NOMO-1 treated with DMSO at 0.1 percent for 48 hours (cell line): ENCODE results near the gene CENPS.
"Not testable (repeated sequence)": the region's sequence is repeated elsewhere in the genome, so short reads cannot be mapped to it uniquely, and the experiment has no call there.

Experiments used
- DNase-seq: peaks from one replicate; lab custom pipeline; 2025; ENCODE audit not compliant: unreplicated experiment; lab: John Stamatoyannopoulos, UW

Gene CENPS

GRCh38 chr1:10418741-10419140, 11.5 kb upstream of the CENPS start:
- DNase-seq = not testable (repeated sequence)

DNA sequence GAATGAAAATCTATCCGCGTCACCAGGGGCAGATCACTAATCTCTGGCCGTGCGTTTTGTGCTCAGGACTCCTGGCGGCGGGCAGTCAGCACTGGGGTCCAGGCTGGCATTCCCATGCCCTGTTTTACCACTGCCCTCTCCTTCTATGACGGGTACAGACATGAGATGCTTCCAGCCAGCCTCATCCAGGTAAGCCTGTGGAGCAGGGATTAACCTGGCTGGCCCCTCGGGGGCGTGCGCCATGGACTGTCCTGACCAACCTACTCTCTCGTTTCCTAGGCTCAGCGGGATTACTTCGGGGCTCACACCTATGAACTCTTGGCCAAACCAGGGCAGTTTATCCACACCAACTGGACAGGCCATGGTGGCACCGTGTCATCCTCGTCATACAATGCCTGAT, 10.9 kb upstream of the CENPS start:
- no peak for DNase-seq

DNA sequence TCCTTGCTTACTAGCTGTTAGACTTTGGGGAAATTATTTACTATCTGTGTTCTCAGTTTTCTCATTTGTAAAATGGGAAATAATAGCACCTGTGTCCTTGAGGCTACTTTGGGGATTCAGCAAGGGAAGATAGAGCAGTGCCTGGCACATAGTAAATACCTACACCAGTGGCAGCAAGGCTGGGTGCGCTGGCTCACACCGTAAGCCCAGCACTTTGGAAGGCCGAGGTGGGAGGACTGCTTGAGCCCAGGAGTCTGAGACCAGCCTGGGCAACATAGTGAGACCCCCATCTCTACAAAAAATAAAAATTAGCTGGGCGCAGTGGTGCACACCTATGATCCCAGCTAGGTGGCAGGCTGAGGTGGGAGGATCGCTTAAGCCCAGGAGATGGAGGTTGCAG, 8.6 kb upstream of the CENPS start:
- DNase-seq = no peak

- no peak for DNase-seq
Observed at GRCh38 chr1:10424034-10424433, 6.2 kb upstream of the CENPS start.

DNA sequence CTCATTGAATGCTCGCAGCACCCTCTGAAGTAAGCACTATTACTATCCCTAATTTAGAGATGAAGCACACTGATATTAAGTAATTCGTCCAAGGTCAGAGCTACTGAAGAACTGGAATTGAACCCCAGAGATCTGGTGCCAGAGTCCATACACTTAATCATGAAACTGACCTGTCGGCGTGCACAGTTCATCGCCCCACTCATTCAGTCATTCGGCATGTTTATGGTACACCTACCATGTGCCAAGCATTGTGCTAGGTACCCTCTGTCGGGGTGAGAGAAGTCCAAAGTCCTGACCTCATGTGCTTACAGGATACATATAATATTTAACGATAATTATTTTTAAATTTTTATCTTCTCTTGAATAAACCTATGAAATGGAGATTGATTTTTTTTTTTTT, 5.6 kb upstream of the CENPS start:
- no peak for DNase-seq

- DNase-seq = not testable (repeated sequence)
Observed at GRCh38 chr1:10425826-10426534, 4.3 kb upstream of the CENPS start.

- DNase-seq = not testable (repeated sequence)
Observed at GRCh38 chr1:10426535-10426848, 3.7 kb upstream of the CENPS start.

GRCh38 chr1:10428984-10429383, 1.2 kb upstream of the CENPS start:
- no peak for DNase-seq

DNA sequence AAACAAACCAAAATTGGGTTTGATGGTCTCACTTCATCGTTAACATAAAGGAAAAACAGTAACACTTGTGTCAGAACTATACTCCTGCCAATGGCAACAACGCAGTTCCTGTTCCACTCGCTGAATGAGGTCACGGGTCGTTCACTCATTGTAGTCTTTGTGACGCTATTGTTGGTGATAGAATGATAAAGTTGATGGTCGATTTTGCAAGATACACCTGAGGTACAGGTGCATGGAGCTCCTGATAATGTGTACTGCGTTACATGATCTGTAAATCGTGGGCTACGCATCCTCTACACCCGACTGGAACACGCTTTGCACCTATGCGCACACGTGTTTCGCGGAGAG, 391 bp upstream of the CENPS start:
- peak; percentile 30 for DNase-seq

- DNase-seq = peak; percentile 19
Observed at GRCh38 chr1:10431070-10431730, 967 bp downstream of the CENPS start.

DNA sequence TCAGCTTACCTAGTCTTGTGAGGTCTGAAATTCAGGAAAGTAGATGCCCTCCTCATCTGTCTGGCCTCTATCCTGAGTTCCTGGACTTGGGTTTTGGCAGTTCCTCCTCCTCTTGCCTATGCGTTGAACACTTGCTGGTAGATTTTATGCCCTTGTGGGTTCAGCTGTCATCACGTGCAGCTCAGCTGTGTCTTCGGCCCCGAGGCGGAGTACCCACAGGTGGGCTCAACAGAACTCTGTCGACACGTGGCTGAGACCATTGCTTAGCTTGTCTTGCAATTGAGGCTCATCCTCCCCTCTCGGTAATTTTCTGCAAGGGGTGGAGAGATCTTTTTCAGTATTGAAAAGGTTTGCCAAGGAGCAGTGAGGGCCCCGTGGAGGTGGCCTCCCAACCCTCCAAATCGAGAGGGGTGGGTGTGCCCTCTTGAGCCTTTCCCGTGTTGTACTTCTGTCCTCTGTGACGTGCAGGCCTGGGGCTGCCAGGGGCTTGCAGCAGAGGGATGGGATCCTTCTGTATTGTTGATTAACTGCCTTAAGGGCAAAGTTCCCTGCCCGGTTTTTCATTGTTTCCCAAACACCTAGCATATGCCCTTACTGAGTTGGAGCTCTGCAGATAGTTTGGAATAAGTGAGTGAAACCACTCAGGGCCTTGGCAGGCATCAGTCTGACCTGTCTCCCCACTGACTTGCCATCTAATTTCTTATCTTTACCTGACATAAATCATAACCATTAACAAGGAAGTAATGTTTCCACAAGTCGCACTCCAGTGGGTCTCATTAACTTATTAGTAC, 2.9 kb downstream of the CENPS start:
- DNase-seq = no peak

GRCh38 chr1:10433790-10434189, 3.6 kb downstream of the CENPS start:
- no peak for DNase-seq

DNA sequence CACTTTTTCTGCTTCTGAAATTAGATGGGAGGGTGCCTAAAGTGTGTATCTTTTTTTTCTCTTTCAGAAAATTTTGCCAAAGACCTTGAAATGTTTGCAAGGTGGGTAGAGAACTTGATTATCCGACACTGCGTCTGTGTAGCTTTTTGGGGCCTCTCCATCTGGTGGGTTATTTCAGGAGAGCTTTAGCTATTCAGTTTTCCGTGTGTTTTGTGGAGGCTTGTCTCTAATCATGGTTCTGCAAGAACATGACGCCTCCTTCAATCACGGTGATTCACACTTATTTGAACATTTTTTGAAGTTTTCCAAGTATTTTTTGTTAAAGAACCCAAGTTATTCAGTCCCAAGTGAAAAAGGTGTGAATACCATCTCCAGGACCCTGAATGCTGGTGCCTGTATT, 4.4 kb downstream of the CENPS start:
- DNase-seq = no peak

DNA sequence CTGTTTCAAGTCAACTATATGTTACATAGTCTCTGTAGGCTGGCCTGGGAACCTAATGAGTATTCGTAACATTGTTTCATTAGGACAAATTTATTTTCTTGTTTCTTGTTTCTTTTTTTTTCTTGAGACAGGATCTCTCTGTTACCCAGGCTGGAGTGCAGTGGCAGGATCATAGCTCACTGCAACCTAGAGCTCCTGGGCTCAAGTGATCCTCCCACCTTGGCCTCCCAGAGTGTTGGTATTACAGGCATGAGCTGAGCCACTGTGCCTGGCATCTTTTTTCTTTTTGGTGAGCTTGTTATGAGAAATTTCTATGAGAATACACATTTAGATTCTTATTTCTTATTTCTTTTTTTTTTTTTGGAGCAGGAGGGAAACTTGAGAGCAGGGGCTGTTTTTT, 6.8 kb downstream of the CENPS start:
- no peak for DNase-seq

DNA sequence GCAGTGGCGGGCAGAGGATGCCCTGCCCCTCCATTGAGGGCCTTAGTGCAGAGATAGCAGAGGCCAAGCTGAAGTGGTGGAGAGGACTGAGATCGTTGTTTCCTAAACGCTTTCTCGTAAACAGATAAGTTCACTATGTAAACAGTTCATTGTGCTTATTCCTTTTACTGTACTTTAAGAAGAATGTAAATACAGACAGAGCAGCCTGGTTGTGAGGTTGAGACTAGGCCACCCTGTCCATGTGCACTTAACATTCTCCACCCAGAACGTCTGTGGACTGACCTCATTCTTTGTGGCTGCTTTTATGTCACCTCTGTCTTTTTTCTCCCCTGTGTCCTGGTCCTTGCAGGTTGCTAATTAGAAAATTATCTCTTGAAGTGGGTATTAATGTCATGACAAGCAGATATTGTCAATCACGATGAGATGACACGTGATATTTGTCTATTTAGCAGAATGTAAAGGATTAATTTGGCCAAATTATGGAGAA, 8.5 kb downstream of the CENPS start:
- no peak for DNase-seq

GRCh38 chr1:10440305-10440704, 10.1 kb downstream of the CENPS start:
- DNase-seq = no peak

DNA sequence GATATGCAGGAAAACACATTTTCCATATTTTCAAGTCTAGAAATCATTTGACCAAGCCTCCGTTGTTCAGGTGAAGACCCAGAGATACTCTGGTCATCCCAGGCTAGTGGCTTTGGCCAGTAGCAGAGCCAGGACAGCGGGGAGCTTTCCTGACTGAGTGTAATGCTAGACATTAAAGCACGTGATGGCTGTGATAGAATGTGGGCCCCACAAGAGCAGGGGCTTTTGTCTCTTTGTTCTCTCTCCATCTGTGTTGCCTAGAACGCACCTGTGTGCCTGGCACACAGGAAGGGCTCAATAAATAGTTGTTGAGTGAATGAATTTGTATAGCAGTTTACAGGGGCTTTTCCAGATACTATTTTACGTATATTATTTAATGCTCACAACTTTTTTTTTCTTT, 10.6 kb downstream of the CENPS start:
- DNase-seq = no peak

GRCh38 chr1:10444248-10444647, 14.0 kb downstream of the CENPS start:
- DNase-seq = no peak

- no peak for DNase-seq
Observed at GRCh38 chr1:10444795-10445397, 14.7 kb downstream of the CENPS start.

- no peak for DNase-seq
Observed at GRCh38 chr1:10446790-10447422, 16.7 kb downstream of the CENPS start.

DNA sequence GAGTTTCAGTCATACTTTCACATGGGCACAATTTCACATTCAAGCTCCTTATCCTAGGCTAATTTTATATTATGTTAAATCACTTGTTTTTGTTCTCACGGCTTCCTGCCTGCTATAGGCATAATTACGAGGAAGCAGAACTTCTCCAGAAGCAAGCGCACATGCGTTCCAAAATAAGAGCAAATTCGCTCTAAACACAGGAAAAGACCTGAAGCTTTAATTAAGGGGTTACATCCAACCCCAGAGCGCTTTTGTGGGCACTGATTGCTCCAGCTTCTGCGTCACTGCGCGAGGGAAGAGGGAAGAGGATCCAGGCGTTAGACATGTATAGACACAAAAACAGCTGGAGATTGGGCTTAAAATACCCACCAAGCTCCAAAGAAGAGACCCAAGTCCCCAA, 19.5 kb downstream of the CENPS start, which contains the start of gene CORT:
CORT (plus strand) TSS at position 281 of the 400 bp plus-strand sequence. CDS start 193 bp downstream, outside the sequence.
- no peak for DNase-seq
